ENCODE measurements around the gene POMC.
"Not testable (repeated sequence)": the region's sequence is repeated elsewhere in the genome, so short reads cannot be mapped to it uniquely, and the experiment has no call there.

The POMC gene

GRCh38 chr2:25176138-25176537 lies 7.8 kb upstream of the POMC start:
- DNase-seq = no peak

GRCh38 chr2:25174192-25174861 lies 5.9 kb upstream of the POMC start:
- no peak for DNase-seq

DNA sequence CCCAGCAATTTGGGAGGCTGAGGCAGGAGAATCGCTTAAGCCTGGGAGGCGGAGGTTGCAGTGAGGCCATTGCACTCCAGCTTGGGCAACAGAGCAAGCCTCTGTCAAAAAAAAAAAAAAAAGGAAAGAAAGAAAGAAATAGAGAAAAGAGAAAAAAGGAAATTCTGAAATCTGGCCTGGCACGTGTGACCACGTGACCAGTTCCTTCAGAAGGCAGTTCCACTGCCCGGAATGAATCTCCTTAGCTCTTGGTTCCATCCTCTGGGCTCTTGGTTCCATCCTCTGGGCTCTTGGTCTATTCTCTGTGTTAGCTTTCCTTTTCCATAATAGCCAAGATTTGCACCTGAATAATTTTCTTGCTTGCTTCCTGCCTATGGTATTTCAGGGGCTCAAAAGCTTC lies 5.3 kb upstream of the POMC start:
- DNase-seq = no peak

DNA sequence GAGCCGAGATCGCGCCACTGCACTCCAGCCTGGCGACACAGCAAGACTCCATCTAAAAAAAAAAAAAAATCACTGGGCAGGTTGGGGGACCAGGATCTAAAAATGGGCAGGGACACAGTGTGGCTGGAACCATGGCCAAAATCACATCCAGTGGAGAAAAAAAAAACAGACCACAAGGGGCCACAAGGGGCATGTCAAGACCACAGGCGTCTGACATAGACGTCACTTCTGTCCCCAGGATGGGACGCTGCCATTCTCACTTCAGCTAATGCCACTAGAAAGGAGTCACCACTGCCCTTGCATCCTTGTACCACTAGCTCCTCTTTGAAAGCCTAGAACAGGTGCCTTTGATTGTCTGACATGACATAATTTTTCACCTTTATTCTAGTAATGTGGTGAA lies 2.5 kb upstream of the POMC start:
- DNase-seq = no peak

GRCh38 chr2:25169073-25169470 lies 692 bp upstream of the POMC start:
- DNase-seq = no peak

DNA sequence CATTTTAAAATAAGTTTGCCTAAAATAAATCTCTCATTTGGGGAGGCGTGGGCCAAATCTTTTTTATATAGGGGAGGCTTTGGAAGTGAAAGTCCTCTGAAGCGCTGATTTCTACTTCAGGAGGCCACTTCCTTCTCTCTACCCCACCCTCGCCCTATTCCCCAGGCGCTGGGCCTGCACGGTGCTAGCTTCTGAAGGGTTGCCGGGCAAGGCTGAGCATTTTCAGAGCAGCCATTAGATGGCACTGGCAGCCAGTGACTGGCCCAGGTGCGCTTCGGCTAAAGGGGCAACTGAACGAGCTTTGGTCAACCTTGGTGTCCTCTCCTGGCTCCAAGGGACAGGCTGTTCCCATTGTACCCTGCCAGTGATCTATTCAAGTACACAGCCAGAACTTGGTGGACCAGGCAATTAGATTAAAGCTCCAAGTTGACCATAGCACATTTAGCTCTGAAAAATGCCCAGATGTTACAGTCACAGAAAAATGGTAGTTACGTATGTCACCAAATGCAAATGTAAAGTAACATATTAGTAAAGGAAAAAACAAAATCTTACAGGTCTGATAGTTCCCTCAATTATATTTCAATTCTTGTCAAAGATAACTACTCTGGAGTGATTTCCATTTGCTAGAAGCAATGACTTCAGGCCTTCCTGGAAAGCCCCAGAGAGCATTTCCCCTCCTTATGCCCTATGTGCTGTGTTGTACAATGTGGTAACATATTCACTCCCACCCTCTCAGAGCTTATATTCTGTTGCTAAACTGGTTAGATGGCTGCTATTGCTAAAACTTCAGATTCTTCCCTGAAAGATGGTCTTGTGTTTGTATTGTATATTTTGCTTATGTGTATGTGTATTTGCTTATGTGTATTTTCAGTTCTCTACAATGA lies 2.1 kb downstream of the POMC start:
- peak; percentile 47 for DNase-seq

GRCh38 chr2:25164561-25164960 lies 3.8 kb downstream of the POMC start:
- no peak for DNase-seq

DNA sequence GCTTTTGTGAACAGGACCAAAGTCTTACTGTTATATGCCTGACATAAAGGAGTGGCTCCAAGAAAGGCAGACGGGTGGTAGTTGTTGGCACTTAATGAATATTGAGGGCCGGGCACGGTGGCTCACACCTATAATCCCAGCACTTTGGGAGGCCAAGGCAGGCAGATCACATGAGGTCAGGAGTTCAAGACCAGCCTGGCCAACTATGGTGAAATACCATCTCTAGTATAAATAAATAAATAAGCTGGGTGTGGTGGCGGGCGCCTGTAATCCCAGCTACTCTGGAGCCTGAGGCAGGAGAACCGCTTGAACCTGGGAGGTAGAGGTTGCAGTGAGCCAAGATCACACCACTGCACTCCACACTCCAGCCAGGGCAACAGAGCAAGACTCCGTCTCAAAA lies 6.3 kb downstream of the POMC start:
- not testable (repeated sequence) for DNase-seq

GRCh38 chr2:25161055-25161781 lies 7.2 kb downstream of the POMC start:
- peak; percentile 65 for DNase-seq

DNA sequence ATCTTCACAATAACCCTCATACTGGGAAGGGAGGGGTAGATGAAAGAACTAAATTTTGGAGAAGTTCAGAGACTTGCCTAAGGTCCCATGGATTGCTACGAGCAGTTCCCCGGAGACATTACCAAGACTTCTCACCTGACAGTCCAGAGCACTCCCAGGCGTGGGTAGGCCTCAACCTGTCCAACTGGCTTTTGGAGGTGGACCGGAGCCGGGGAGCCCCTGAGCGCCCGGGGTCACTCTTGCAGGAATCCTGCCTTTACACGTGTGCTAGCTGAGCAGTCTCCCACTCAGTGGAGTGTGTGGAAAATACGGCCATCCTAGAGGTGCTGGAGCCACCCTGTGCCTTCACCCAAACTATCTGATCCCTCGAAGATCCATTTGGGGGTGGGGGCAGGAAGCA lies 8.0 kb downstream of the POMC start:
- DNase-seq = no peak

- DNase-seq = peak; percentile 49
Measured at GRCh38 chr2:25159949-25160348, 8.4 kb downstream of the POMC start.

DNA sequence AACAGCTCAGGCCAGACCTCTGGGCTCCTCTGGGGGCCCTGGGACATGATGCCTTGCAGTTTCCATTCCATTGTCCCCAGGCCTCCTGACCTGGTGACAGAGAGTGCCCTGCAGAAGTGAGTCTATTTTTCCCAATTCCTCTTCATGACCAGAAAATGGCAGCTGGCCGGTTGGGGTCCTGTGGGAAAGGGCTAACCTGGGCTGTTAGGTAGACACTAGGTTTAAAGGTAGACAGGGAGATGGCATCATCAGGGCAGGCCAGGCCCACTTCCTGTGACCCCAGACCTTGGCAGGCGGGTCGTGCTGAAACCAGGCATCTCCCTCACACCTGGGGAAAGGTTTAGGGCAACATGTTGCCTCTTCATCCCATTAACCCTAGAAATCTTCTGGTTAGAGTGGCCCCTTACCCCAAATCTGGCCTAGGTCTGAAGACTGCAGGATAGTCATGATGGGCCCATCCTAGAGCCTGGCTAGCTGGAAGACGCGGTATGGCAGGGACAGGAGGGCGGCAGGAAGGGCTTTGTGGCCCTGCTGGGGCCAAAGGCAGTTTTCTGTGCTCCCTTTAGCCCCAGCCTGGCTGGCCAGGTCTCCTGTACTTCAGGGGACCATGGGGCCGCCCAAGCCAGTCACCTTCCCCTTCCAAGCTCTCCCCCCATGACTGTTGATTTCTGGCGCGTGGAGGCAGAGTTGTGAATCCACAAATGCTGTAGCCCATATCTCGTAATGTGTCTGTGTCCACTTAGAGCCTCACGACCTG lies 10.1 kb downstream of the POMC start:
- no peak for DNase-seq

- DNase-seq = no peak
Measured at GRCh38 chr2:25155401-25155800, 13.0 kb downstream of the POMC start.

- DNase-seq = no peak
Measured at GRCh38 chr2:25151718-25152117, 16.7 kb downstream of the POMC start.

- not testable (repeated sequence) for DNase-seq
Measured at GRCh38 chr2:25150993-25151392, 17.4 kb downstream of the POMC start.

GRCh38 chr2:25149646-25150045 lies 18.7 kb downstream of the POMC start:
- no peak for DNase-seq

DNA sequence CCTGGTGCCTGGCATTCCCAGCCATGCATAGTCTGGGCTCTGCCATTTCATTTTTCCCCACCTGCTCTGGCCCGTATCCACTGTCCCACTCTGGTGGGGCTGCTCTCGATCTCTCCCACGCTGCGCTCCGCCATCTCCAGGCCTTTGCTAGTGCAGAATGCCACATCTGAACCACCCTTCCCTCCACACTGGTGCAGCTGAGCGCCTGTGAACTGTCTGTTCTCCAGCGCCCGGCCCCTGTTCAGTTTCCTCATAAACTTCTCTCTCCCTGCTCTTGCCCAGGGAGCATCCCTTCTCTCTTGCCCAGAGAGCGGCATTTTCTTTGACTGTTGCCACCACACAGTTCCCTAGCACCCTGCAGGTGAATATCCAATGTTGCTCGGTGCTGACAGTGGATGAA lies 21.5 kb downstream of the POMC start:
- DNase-seq = no peak

DNA sequence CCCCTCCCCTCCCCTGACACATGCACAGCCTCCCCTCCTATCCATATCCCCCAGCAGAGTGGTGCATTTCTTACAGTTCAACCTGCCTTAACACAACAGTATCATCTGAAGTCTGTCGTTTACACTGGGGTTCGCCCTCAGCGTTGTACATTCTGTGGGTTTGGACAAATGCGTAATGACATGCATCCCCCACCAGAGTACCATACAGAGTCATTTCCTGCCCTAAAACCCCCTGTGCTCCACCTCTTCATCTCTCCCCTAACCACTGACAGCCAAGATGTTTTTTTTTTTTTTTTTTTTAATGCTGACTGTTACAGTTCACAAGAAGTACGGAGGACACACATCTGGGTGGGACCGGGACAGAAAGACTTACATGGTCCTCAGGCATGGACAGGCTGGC lies 22.6 kb downstream of the POMC start:
- DNase-seq = no peak

- no peak for DNase-seq
Measured at GRCh38 chr2:25141120-25141519, 27.3 kb downstream of the POMC start.

GRCh38 chr2:25140535-25140934 lies 27.8 kb downstream of the POMC start:
- DNase-seq = not testable (repeated sequence)

GRCh38 chr2:25132693-25133092 lies 35.7 kb downstream of the POMC start:
- no peak for DNase-seq

DNA sequence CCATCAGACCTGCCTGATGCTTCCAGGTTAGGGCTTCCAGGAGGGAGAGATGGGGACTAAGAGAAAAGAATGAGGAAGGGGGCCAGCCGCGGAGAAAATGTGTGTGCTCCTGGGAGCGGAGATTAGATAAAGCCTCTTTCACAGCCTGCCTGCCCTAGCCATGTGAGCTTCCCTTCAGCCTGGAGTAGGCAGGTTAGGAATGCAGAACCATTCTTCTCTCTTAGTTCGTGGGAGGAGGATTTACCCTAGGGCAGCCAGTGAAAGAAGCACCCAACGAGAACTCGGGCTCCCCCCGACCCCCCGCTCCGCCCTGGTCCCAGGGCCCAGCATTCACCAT lies 36.1 kb downstream of the POMC start:
- DNase-seq = peak; percentile 17

Data from eye (tissue), 1 donor.